BJ (cell line): Measurements from ENCODE around the gene ANO2. TPM values are rescaled to one million over a fixed set of nuclear protein-coding genes. Genes with fewer than 3 reads are reported as not detected.
A peak's percentile ranks its signal among the peaks of the same experiment; 100 is the strongest.

Experiments used
- CTCF ChIA-PET: fragments of 350-600 bp; formaldehyde crosslinking; extraction: SDS; loops from one replicate; lab custom pipeline; 2021; ENCODE audit warnings: antibody characterized with exemption, inconsistent platforms; lab: Yijun Ruan, JAX
- POLR2A ChIA-PET: fragments of 300-600 bp; sonication (Branson Sonifier 250); formaldehyde crosslinking; extraction: SDS; loops from one replicate; lab custom pipeline; 2021; ENCODE audit warnings: antibody characterized with exemption; lab: Charles Lee
- DNase-seq: peaks from one replicate; pipeline ENCODE4 v3.0.0-alpha.2; 2011; ENCODE audit warnings: low read depth
- H3K27me3 ChIP-seq: 2 replicates; pipeline ENCODE4 v1.6.0; 2011; ENCODE audit warnings: low read length; ENCODE audit not compliant: control insufficient read depth, insufficient read depth
- H3K36me3 ChIP-seq: 2 replicates; pipeline ENCODE4 v1.5.1; 2011; ENCODE audit warnings: low read length; ENCODE audit not compliant: control insufficient read depth, insufficient read depth
- H3K4me3 ChIP-seq: 2 replicates; pipeline ENCODE4 v1.5.1; 2011; ENCODE audit warnings: low read depth, mild to moderate bottlenecking, control low read depth, low read length
- polyA plus RNA-seq: library from polyadenylated mRNA; depleted of rRNA; stranded (reverse); fragments of >200 nt; gene quantifications from 2 replicates; pipeline ENCODE4 v1.2.3, GENCODE V29; 2011
- TF ChIP-seq, protein P1 (sequence below): IDR thresholded peaks from 2 replicates; pipeline ENCODE4 v1.5.1; 2011; ENCODE audit warnings: low read depth, mild to moderate bottlenecking, control low read depth, inconsistent platforms, low read length, moderate library complexity; ENCODE audit not compliant: insufficient read depth

Gene ANO2
- polyA plus RNA-seq, 1 experiment = 0.10 TPM

GRCh38 chr12:5798242-5799015 lies 146.6 kb downstream of the ANO2 start:
- ChIA-PET CTCF (interaction anchor here (0.7 to 1.7 kb wide), 4 partner anchors 11 to 370 kb away, joined by 3 to 5 read pairs (median 4); no protein-coding TSS in a partner anchor), POLR2A (no interaction called here)
- TF ChIP-seq, protein P1, sequence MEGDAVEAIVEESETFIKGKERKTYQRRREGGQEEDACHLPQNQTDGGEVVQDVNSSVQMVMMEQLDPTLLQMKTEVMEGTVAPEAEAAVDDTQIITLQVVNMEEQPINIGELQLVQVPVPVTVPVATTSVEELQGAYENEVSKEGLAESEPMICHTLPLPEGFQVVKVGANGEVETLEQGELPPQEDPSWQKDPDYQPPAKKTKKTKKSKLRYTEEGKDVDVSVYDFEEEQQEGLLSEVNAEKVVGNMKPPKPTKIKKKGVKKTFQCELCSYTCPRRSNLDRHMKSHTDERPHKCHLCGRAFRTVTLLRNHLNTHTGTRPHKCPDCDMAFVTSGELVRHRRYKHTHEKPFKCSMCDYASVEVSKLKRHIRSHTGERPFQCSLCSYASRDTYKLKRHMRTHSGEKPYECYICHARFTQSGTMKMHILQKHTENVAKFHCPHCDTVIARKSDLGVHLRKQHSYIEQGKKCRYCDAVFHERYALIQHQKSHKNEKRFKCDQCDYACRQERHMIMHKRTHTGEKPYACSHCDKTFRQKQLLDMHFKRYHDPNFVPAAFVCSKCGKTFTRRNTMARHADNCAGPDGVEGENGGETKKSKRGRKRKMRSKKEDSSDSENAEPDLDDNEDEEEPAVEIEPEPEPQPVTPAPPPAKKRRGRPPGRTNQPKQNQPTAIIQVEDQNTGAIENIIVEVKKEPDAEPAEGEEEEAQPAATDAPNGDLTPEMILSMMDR = no peak
- no peaks in the 10 kb centered on the region for H3K36me3 ChIP-seq
- no peaks in the 10 kb centered on the region; the same call in none of the 2 replicates for H3K27me3 ChIP-seq
- H3K4me3 ChIP-seq = no peak overlapping the region
- no peak for DNase-seq

DNA sequence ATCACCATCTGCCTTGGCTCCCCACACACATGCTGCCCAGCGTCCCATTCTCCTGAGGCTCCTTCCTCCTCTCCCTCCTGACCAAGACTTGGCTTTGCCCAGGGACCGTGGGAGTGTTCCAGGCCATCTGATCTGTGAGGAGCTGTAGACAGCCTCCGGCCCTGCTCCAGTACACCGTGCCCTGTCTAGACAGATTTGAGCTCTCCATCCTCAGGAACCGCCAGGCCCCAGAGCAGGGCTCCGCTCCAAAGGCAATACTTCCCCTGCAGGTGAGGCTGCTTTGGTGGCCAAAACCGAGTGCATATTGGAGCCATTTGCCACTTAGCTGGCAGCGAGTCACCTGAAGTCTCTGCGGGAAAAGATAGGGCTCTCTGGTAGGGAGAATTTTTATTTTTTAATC lies 147.4 kb downstream of the ANO2 start:
- DNase-seq = no peak
- ChIA-PET CTCF (interaction anchor here (0.9 to 3.2 kb wide), 4 partner anchors 52 to 369 kb away, joined by 3 to 14 read pairs (median 5); no protein-coding TSS in a partner anchor), POLR2A (no interaction called here)
- Histone ChIP-seq H3K36me3 (no peaks in the 10 kb centered on the region), H3K4me3 (no peak overlapping the region), H3K27me3 (no peaks in the 10 kb centered on the region; the same call in none of the 2 replicates)
- TF ChIP-seq, protein P1 = no peak

DNA sequence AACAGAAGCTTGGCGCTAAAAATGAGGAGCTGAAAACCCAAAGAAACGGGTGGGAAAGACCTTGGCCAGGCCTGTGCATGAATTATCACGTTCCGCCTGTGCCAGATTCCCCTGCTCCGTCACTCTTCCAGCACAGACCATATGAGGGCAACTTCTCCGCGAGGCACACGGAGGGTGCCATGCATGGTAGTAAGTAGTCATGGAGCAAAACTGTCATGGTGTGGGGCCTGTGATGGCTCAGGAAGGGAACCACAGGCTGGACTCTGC lies 148.2 kb downstream of the ANO2 start:
- TF ChIP-seq, protein P1 = no peak
- DNase-seq = no peak
- ChIA-PET POLR2A (no interaction called here), CTCF (interaction anchor here (0.7 to 3.2 kb wide), 6 partner anchors 10 to 372 kb away, joined by 3 to 14 read pairs (median 3); no protein-coding TSS in a partner anchor)
- Histone ChIP-seq H3K27me3 (no peaks in the 10 kb centered on the region; the same call in none of the 2 replicates), H3K4me3 (no peak overlapping the region), H3K36me3 (no peaks in the 10 kb centered on the region)

GRCh38 chr12:5796171-5796958 lies 148.7 kb downstream of the ANO2 start:
- H3K4me3 ChIP-seq = no peak overlapping the region
- TF ChIP-seq, protein P1 = peak; percentile 54
- ChIA-PET POLR2A (no interaction called here), CTCF (interaction anchor here (0.7 to 3.2 kb wide), 8 partner anchors 10 to 372 kb away, joined by 3 to 14 read pairs (median 4); no protein-coding TSS in a partner anchor)
- no peaks in the 10 kb centered on the region for H3K36me3 ChIP-seq
- DNase-seq = no peak
- no peaks in the 10 kb centered on the region; the same call in none of the 2 replicates for H3K27me3 ChIP-seq

DNA sequence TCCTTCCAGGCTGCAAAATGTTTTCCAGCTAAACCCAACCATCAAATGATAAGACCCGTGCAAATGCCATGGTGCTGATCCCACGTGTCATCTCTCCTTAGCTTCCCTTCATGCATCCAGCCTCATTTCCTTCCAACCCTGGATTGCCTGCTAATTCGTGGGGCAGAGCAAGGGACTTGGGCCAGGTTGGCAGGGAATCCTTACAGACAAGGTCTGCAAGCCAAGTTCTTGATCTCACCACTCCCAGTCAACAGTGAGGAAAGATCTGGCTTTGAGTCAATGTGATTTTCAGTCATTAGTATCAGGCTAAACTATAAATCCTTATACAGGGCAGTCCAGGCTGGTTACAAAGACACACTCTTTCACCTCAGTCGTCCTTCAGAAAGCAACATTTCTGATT lies 150.9 kb downstream of the ANO2 start:
- TF ChIP-seq, protein P1 = no peak
- Histone ChIP-seq H3K27me3 (no peaks in the 10 kb centered on the region; the same call in none of the 2 replicates), H3K36me3 (no peaks in the 10 kb centered on the region), H3K4me3 (no peak overlapping the region)
- POLR2A ChIA-PET = interaction anchor here (0.6 kb wide), 1 partner anchor 892 kb away, joined by 3 read pairs; no protein-coding TSS in a partner anchor
- CTCF ChIA-PET = interaction anchor here (1.1 kb wide), 1 partner anchor 49 kb away, joined by 3 read pairs; no protein-coding TSS in a partner anchor
- DNase-seq = no peak
